GM04503 (cell line): ENCODE measurements around the gene CNNM2.

Experiments
- DNase-seq: peaks from one replicate; pipeline ENCODE4 v3.0.0-alpha.2; 2012; ENCODE audit warnings: low read depth

Gene CNNM2

DNA sequence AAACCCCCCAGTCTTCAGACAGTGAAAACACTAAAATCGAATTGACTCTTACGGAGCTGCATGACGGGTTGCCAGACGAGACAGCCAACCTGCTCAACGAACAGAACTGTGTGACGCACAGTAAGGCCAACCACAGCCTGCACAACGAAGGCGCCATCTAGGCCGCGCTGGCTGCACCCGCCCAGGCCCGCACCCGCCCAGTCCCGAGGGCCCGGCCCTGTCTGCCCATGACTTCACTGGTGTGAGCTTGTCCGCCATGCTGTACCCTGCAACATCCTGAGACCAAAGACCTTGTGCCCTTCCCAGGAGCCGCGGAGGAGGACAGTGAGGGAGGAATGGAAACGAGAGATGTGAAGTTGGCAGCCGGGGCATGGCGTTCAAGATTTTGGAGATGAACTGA is 158.9 kb downstream of the CNNM2 start:
- no peak for DNase-seq

DNA sequence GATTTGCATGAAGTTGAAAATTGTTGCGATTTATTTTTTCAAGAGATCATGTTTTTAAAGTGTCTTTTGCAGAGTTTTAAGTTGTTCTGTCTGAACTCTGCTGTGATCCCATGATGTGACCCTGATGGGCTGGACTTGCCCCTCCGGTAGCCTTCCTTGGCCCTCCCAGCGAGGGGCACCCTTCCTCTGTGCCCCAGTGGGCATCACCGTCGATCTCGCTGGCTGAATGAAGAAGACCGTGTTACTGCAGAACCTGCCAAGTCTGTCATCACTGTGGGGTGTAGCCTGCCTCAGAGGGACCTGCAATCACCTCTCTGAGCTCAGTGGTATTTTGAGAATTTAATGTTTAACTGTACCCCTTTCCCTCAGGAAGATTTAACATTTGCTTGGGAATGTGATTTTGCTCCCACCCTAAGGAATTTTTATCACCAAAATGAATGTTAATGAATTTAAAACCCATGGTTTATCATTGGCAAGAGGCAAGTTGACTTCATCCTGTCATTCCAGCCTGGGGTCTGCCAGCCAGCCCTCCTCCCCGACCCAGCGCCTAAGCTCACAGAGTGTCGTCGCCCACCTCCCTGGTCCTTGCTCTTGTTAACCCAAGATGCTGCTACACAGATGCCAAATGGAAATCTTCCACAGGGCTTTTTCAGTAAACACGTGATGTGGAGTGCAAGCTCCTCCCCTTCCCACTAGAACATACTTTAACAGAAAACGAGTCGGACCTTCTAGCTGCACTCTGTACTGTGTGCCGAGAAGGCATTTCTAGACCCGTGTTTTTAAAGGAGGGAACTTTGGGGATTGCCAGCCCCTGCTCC is 159.6 kb downstream of the CNNM2 start:
- no peak for DNase-seq

DNA sequence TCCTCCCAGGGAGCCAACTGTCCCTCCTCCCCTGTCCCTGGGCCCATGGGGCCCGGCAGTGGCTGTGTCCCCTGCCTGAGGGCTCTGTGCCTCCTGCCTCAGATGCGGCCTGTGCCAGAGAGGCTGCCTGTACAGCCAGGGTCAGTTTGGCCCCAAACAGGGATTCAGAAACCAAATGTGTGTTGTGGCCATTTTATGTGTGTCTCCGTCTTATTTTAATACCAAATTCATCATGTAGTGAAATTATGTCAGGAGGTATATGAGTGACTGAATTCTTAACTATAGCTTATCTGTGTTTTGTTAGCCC is 160.2 kb downstream of the CNNM2 start:
- no peak for DNase-seq

DNA sequence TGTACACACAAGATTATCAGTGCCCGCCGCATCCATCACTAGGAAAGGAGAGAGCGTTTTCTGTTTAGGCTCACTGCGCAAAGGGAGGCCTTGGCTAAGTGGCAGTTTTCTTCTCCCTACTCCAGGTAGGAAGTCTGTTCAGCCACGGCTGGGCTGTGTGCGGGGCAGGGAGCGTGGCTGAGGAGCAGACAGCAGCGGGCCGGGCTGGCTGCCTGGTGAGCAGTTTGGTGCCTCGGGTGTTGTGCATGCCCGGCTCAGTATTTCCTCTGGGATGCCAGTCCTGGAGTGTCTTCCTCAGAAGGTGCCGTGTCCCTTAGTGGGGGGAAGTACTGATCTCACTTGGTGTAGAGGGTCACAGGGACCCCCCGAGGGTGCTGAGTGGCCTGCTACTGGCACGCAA is 160.6 kb downstream of the CNNM2 start:
- DNase-seq: no peak

DNA sequence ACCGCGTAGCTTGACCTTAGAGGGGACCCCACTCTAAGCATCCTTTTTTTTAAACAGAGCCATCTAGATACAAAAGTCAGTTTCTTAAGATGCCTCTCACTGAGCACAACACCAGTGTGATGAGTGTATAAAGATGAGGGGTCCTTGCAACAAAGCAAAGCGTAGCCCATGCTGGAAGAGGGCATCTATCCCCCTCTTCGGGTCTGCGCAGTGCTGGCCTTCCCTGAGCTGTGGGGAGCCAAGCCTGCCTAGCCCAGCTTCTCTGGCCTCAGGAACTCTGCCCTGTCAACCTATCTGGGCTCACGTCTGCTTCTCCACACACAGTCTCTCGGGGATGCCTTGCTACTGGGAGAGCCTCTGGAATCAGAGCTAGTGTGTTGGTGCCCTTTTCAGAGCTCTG is 161.0 kb downstream of the CNNM2 start:
- no peak for DNase-seq

DNA sequence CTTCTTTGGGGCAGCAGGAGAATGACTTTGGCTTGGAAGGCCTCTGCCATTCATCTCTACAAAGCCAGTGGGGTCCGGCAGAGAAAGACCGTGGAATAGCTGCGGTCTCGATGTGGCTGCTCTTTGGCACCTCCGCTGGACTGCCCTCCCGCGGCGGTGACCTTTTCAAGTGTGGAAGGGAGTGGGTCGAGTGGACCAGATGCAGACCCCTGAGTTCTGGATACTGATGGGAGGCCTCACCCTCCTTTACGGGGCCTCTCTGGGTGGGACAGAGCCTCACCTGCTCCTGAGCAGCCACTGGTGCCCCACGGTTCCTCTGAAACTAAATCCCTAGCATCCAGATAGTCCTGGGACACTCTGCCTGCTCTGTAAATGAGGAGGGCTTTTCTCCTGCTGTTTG is 161.9 kb downstream of the CNNM2 start:
- no peak for DNase-seq

DNA sequence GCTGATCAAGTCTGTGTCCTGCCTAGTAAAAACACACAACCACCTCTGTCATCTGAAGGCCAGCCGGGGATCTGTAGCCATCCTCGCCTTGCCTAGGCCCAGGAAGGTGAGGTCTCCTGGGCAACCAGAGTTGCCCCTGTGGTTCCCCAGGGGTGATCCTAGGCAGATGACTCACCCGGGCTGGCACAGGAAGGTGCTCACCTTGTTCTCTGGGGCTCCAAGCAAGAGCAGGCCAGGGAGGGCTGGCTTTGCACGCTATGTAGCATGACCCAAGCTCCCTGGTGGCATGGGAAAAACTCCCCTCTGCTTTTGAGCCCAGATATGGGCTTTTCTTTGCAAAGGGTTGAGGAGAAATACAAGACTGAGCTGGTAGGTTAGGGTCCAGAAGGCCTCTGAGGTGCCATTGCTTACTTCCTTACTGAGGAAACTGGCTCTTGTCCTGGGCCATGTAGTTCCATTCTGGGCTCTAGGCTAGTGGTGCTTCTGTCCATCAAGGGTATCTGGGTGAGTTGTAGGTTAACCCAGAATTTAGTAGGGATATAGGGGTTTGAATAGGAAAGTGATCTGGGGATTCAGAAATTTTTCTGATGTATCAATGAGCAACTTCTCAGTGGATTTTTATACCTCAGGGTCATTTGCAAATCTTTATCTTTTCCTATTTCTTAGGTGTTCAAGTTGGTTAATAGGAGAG is 162.9 kb downstream of the CNNM2 start:
- no peak for DNase-seq

DNA sequence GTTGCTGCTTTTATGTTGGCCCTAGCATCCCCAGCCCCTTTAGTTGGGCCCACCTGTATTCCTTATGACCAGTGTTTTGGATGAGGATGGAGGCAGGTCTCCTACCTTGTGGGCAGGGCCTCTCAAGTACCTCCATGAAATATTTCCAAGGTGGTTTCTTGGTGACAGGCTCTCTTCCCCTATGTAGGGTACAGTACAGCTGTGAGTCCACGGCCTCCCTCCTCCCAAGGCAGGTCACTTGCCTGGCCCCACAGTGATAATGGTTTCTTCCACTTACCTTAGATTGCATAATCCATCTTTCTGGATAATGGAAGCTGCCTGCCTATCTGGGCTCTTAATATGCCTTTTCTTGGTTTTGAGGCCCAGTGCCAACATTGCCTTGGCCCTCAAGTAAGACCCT is 164.6 kb downstream of the CNNM2 start:
- DNase-seq: no peak

DNA sequence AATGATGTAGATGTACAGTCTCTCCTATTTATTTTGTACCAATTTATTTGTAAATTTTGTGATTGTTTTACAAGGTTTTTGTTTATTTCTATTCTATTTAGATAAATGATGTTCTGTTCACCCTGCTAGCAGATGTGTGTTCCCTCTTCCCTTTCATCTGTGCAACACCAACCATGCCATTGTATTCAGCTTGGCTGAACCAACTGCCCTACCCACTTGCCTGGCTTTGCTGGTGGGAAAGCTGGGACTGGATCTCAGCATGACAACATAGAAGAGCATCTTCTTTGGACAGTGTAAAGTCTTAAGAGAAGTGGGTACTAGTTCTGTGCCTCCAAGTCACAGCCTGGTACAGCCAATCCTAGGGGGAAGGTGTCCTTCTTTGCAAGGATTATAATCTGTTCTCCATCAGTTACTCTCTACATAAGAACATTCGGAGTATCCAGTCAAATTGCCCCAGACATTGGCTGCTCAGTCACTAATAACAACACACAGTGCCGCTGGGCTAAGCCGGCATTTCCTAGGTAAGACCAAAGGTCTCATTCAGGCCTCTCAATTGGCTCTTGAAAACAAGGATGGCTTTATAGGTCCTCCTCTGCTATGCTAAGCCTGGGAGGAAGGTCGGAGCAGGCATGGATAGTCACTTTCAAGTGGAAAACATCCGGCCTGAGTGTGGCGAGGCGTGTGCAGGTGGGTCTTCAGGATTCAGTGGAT is 165.3 kb downstream of the CNNM2 start:
- DNase-seq: no peak

DNA sequence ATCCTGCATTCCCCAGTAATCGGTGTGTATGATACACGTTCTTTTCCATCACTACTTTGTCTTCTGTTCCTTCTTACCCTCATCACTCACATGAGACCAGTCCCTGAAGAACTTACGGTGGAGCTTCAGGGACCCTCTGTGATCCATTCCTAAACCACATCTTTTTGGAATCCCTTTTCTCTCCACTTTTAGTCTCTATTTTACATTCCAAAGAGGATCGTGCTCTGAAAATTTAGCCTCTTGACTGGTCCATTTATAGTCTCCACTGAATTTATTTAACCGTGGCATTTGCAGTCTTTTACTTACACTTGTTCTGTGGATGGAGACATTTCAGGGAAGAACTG is 165.9 kb downstream of the CNNM2 start:
- DNase-seq: no peak

DNA sequence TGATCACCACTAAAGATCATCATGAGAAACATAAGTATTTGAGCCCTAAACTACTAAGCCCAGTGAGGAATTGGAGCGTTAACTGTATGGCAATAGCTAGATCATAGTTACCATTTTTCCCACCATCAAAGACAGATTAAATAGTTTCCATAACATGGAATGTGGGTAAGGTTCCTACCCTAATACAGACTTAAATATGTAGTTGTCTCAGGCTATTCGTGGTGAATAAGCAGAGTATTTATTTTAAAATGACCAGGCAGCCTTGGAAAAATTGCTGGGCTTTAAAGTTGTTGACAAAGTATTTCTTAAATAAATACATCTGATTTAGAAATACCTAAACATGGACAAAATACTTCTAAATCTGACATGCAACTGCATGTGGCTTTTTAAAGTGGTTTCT is 168.2 kb downstream of the CNNM2 start:
- DNase-seq: no peak

DNA sequence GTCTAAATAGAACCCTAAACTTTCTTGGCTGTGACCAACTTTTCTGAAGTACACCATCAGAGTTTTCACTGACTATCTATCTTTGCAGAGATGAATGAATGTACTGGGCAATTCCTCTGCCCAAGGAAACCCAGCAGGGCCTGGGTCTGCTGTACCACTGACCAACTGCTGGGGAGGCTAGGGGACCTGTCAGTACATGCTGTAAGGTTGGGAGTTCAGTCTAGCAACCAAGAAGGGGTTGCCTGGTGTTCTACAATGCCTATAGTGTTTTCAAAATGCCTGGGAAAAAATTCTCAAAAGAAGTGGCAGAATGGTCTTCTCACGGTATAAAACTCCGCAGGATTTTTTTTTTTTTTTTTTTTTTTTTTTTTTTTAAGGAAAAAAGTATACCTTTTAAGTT is 168.7 kb downstream of the CNNM2 start:
- DNase-seq: no peak

DNA sequence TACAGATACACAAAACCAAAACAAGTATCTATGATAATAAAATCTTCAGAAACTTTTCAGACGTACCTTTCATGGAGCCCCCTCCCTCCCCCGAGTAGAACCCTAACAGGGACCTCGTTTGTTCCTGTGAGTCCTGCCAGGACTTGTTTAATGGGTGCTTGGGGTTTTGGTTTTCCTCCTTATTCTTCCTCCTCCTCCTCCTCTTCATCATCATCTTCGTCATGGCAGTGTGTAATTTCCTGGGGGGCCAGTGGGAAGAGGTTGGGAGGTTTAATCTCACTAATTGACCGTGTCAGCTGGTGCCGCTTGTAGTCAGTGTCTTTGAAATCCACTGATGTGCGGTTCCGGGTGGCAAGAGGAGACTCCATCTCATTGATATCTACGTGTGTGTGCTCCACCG is 171.4 kb downstream of the CNNM2 start:
- no peak for DNase-seq

DNA sequence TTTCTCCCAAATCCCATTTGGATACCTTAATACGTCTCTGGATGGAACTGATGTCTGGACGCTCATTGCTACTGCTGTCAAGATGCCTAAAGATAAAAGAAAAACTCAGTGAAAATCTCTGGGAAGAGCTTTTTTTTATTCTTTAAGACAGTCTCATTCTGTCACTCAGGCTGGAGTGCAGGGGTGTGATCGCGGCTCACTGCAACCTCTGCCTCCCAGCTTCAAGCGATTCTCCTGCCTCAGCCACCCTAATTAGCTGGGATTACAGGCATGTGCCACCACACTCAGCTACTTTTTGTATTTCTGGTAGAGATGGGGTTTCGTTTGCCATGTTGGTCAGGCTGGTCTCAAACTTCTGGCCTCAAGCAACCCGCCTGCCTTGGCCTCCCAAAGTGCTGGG is 172.8 kb downstream of the CNNM2 start:
- DNase-seq: no peak

DNA sequence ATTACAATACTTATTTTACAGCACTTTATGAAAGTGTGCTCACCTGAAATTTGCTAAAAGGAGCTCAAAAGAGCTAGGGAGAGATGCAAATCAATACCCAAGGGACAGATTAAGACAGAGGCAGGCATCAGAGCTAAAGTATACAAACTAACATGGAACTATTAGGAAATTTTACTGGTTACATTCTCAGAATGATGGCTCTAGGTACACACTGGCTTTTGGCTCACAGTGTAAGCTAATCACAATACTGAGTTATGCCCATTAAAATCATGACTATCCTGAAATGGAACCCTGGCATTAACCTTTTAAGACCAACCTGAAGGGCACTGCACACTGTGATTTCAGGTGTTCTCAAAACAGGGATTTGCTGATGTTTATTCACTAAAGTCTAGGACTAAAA is 176.9 kb downstream of the CNNM2 start:
- DNase-seq: no peak

DNA sequence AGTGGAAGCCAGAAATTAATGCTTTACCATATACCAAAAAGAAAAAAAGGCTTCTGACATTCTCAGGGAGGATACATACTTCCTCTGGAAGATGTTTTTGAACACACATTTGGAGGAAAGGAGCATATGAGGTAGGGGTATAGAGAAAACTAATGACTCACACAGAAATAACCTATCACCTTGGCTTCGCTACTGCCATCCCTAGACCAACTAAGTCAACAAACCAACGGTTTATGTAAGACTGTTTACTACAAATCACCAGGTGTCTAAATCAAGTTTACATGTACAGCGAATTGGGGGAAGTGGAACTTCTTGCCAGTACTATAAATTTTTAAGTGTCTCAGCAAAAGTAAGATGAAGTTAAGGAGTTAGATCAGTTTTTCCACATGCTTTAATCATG is 178.0 kb downstream of the CNNM2 start:
- DNase-seq: no peak

DNA sequence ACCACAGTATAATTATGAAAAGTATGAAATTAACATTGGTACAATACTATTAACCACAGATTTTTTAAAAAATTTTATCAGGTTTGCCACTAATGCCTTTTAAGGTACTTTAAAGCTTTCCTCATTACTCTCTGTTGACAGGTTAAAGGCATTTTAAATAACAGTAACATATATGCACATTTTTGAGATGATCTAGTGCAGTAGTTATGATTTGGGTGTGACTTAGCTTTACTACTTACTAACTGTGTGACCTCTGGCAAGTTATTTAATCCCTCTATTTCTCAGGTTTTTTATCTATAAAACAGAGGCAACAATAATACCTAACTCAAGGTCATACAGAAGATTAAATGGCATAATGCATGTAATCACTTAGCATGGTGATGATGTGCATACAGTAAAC is 180.1 kb downstream of the CNNM2 start:
- no peak for DNase-seq

DNA sequence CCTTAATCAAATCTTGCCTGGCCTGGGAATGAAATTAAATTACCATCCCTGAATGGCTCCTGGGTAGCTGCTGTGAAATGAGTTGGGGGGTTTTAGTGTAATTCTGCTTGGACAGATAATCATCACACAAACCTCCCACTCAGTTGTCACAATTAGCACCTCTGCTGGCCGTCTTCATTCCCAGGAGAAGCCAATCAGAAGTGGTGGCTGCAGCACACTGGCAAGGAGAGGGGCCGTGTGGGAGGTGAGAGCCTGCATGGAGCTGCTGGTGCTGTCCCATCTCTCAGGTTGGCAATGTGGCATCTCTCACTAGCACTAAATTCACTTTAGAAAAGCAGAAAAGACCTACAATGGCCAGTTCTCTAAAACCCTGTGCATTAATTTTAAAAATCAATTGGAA is 182.5 kb downstream of the CNNM2 start:
- DNase-seq: no peak

DNA sequence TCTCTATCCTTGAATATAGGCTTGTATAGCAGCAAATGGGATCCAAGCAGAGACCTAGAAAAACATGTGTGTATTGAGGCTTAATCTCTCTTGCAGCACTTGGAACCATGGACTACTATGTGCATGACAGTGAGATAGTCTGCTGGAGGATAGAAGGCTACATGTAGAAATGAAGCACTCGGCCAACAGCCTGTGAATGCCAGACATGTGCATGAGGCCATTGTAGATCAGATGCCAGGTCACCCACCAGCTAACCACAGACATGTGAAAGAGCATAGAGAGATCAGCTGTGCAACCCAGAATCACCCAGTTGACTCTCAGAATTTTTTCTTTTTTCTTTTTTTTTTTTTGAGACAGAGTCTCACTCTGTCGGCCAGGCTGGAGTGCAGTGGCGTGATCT is 184.1 kb downstream of the CNNM2 start:
- DNase-seq: no peak

DNA sequence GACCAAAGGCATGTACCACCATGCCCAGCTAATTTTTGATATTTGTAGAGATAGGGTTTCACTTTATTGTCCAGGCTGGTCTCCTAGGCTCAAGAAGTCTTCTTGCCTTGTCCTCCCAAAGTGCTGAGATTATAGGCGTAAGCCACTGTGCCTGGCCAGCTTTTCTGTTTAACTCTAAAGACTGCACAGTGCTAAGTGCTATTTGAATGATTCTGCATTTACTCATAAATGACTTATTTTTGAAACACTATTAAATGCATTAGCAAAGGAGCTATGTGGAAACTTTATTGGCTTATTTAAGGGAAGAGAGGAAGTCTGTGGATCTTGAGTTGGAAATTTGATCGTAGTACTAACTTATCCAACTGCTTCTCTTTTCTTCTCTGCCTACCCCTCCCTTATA is 185.9 kb downstream of the CNNM2 start:
- DNase-seq: no peak

DNA sequence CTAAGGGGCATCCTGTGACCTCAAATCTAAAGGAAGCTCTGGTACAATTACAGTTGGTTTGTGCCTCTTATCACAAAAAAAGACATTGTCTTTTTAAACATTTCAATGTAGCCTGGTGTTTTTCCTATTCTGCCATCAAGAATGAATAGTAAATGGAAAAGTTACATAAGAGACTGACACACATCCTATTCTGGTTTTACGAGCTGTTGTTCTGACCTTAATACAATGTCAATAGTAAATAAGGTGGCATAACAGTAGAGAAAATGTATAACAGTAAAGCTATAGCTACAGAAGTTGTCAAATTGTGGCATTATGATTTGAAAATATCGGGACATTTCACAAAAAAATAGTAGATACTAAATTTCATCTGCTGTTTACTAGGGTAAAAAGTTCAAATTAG is 186.6 kb downstream of the CNNM2 start:
- no peak for DNase-seq

DNA sequence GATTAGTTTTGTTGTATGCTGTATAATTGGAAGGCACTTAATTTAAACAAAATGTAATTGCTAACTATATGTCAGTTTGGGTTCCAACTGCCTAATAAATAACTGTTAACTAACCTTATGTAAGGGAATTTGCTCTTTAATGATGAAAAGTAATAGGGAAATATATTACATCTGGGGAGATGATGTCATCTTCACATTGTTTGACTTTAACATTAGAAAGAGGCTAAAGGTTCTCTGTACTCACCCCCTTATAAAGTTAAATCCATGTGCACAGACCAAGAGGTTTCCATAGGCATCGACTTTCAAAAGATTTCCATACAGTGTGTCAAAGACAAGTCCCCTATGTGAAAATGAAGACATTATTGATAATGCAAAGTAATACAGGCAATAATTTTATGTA is 187.4 kb downstream of the CNNM2 start:
- DNase-seq: no peak

DNA sequence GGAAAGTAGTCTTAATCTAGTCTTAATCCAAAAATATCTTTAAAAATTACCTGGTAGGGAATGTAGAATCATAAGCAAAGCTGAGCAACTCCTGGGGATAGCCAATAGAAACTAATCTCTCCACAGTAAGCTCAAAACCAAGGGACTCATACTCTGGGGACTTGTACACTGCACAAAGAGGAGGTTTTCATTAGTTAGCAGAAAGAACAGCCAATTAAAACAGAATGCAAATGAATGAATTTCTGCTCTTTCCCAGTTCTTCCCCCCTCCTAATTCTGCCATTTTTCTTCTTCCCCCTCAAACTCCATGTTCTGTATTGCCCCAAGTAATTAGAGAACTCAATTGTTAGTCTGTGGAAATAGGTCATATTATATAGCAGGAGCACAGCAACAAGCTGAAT is 188.4 kb downstream of the CNNM2 start:
- no peak for DNase-seq

DNA sequence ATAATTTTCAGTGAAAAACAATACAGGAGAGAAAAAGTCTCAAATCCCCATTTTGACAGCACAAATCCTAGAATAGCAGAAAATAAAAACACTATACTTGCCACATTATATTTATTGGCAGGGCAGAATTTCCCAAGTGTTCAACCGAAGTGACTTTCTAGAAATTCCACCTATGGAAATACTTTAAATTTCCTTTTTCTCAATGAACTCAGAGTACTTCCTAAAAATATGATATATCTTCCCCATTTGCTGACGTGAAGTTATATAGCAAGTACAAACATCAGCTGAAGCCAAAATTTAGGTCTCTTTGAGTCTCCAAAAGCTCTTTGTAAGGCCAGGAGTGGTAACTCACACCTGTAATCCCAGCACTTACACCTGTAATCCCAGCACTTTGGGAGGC is 191.7 kb downstream of the CNNM2 start:
- DNase-seq: no peak
